ENCODE measurements around the gene NFILZ. TPM values are rescaled to one million over a fixed set of nuclear protein-coding genes. Genes with fewer than 3 reads are reported as not detected.
"Not testable (repeated sequence)": the region's sequence is repeated elsewhere in the genome, so short reads cannot be mapped to it uniquely, and the experiment has no call there.

Gene NFILZ
- polyA plus RNA-seq, 1 donor from 2014 or later: not detected

DNA sequence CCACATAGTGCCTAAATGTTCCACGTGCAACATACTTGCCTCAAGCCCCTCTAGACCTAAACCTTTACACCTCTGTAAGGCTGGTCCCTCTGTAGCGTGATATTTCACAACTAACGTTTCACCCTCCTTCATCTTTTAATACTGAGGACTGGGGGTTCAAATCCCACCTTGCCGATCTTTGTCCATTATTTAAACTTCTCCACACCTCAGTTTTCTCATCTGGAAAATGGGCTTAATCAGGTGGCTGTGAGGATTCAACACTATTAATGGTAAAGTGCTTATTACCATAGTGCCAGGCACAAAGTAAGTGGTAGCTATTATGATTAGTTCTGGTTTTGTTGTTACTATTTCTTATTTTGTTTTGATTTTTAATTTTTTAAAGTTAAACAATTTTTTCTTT is 12.4 kb upstream of the NFILZ start:
- Mint-ChIP-seq H3K4me3 (no peak overlapping the region), H3K4me1 (peaks cover 0 to 4% (median 0%) of the 10 kb centered on the region in 3 donors), H3K27me3 (peaks cover 12% of the 10 kb centered on the region), H3K27ac (no peak overlapping the region), H3K9me3 (peaks cover 0 to 1% (median 0%) of the 10 kb centered on the region in 3 donors), H3K36me3 (no peaks in the 10 kb centered on the region)

DNA sequence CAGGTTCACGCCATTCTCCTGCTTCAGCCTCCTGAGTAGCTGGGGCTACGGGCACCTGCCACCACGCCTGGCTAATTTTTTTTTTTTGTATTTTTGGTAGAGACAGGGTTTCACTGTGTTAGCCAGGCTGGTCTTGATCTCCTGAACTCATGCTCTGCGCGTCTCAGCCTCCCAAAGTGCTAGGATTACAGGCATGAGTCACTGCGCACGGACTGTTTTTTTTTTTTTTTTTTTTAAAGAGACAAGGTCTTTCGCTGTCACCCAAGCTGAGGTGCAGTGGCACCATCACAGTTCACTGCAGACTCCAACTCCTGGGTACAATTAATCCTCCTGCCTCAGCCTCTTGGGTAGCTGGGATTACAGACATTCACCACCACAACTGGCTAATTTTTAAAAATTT is 11.7 kb upstream of the NFILZ start:
- Mint-ChIP-seq H3K36me3 (no peaks in the 10 kb centered on the region), H3K4me3 (no peak overlapping the region), H3K9me3 (peaks cover 0 to 1% (median 0%) of the 10 kb centered on the region in 3 donors), H3K27ac (no peak overlapping the region), H3K27me3 (peaks cover 10% of the 10 kb centered on the region), H3K4me1 (peaks cover 0 to 4% (median 0%) of the 10 kb centered on the region in 3 donors)

- not testable (repeated sequence) for H3K4me1 Mint-ChIP-seq, H3K27ac Mint-ChIP-seq, H3K36me3 Mint-ChIP-seq, H3K4me3 Mint-ChIP-seq, H3K27me3 Mint-ChIP-seq, H3K9me3 Mint-ChIP-seq
Measured at GRCh38 chr19:8622886-8623285, 7.5 kb upstream of the NFILZ start.

DNA sequence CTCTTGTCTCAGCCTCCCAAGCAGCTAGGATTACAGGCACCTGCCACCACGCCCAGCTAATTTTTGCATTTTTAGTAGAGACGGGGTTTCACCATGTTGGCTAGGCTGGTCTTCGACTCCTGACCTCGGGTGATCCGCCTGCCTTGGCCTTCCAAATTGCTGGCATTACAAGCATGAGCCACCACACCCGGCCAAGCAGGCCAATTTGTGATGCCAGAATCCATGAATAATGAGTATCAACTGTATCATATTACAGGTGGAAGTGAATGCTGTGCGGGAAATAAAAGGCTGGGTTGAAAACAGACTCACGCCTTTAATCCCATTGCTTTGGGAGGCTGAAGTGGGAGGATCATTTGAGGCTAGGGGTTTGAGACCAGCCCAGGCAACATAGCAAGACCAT is 3.6 kb upstream of the NFILZ start:
- peaks cover 0 to 2% (median 0%) of the 10 kb centered on the region in 3 donors for H3K9me3 Mint-ChIP-seq
- no peak overlapping the region for H3K4me3 Mint-ChIP-seq
- no peaks in the 10 kb centered on the region for H3K36me3 Mint-ChIP-seq

GRCh38 chr19:8629184-8629583 is 1.2 kb upstream of the NFILZ start:
- Mint-ChIP-seq H3K27me3 (peaks cover 7% of the 10 kb centered on the region), H3K36me3 (no peaks in the 10 kb centered on the region), H3K27ac (no peak overlapping the region)

More for the DNA sequence above, 3.6 kb upstream of the NFILZ start:
- Mint-ChIP-seq H3K27me3 (peaks cover 6% of the 10 kb centered on the region), H3K27ac (no peak overlapping the region), H3K4me1 (no peaks in the 10 kb centered on the region)

GRCh38 chr19:8630796-8631424 is 477 bp downstream of the NFILZ start:
- Mint-ChIP-seq H3K4me1 (peaks cover 0 to 1% (median 0%) of the 10 kb centered on the region in 3 donors), H3K9me3 (peaks cover 0 to 2% (median 0%) of the 10 kb centered on the region in 3 donors), H3K36me3 (no peaks in the 10 kb centered on the region), H3K4me3 (no peak overlapping the region), H3K27me3 (peaks cover 10% of the 10 kb centered on the region), H3K27ac (no peak overlapping the region)

More at GRCh38 chr19:8629184-8629583, 1.2 kb upstream of the NFILZ start:
- H3K4me3 Mint-ChIP-seq: no peak overlapping the region
- H3K9me3 Mint-ChIP-seq: peaks cover 0 to 2% (median 0%) of the 10 kb centered on the region in 3 donors
- peaks cover 0 to 1% (median 0%) of the 10 kb centered on the region in 3 donors for H3K4me1 Mint-ChIP-seq

- H3K36me3 Mint-ChIP-seq: no peaks in the 10 kb centered on the region
- no peak overlapping the region for H3K27ac Mint-ChIP-seq
- H3K4me3 Mint-ChIP-seq: no peak overlapping the region
- H3K4me1 Mint-ChIP-seq: peaks cover 0 to 1% (median 0%) of the 10 kb centered on the region in 3 donors
- H3K9me3 Mint-ChIP-seq: peaks cover 0 to 2% (median 0%) of the 10 kb centered on the region in 3 donors
- peaks cover 10% of the 10 kb centered on the region for H3K27me3 Mint-ChIP-seq
Measured at GRCh38 chr19:8631425-8631819, 989 bp downstream of the NFILZ start.

DNA sequence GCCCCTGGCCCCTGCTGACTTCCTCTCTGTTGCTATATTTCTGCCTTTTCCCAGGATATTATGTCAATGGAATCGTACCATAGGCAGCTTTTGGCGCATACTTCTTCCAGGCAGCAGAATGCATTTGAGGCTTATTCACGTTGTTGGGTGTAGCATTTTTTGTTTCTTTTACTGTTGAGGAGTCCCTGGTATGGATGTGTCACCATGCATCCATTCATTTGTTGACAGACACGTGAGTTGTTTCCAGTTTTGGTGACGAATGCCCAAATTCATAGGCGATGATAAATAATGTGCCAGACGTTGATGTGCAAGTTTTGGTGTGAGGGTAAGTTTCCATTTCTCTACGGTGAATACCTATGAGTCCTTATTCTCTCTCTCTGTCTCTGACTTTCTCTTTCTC is 5.0 kb downstream of the NFILZ start:
- Mint-ChIP-seq H3K27me3 (peaks cover 15% of the 10 kb centered on the region), H3K4me3 (no peak overlapping the region), H3K27ac (no peak overlapping the region), H3K4me1 (peaks cover 0 to 2% (median 1%) of the 10 kb centered on the region in 3 donors), H3K9me3 (no peaks in the 10 kb centered on the region), H3K36me3 (no peaks in the 10 kb centered on the region)

GRCh38 chr19:8637070-8637469 is 6.6 kb downstream of the NFILZ start:
- not testable (repeated sequence) for H3K4me3 Mint-ChIP-seq, H3K4me1 Mint-ChIP-seq, H3K27ac Mint-ChIP-seq, H3K9me3 Mint-ChIP-seq, H3K36me3 Mint-ChIP-seq
- H3K27me3 Mint-ChIP-seq: peaks cover 20% of the 10 kb centered on the region

DNA sequence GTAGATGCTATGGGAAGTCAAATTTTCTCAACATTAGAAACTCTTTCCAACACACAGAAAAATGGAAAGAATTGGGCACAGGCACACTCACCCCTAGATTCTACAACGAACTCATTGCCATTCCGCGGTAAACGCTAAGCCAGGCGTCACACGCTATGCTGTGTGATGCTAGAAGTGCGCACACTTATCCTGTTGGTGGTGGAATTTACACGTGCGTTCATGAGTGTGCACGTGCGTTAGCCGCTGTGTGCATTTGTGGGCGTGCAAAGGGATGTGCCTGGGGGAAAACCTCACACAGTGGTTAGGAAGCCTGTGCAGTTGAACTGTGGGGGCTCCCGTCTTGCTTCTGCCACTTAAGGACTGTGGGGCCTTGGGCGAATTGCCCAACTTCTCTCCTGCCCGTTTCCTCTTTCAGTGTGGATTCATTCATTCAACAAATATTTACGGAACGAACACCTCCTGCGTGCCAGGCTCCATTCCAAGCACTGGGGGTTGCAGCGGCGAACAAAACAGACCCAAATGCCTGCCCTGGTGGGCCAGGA is 7.7 kb downstream of the NFILZ start:
- Mint-ChIP-seq H3K9me3 (peaks cover 0 to 6% (median 2%) of the 10 kb centered on the region in 3 donors), H3K27ac (no peak overlapping the region), H3K4me3 (no peak overlapping the region), H3K27me3 (peaks cover 20% of the 10 kb centered on the region), H3K36me3 (no peaks in the 10 kb centered on the region), H3K4me1 (peaks cover 0 to 2% (median 1%) of the 10 kb centered on the region in 3 donors)

GRCh38 chr19:8639821-8640401 is 9.5 kb downstream of the NFILZ start:
- H3K9me3 Mint-ChIP-seq: peaks cover 0 to 6% (median 2%) of the 10 kb centered on the region in 3 donors
- H3K27ac Mint-ChIP-seq: no peak overlapping the region
- peaks cover 0 to 2% (median 0%) of the 10 kb centered on the region in 3 donors for H3K4me1 Mint-ChIP-seq
- H3K36me3 Mint-ChIP-seq: no peaks in the 10 kb centered on the region
- no peak overlapping the region for H3K4me3 Mint-ChIP-seq
- peaks cover 18% of the 10 kb centered on the region for H3K27me3 Mint-ChIP-seq

DNA sequence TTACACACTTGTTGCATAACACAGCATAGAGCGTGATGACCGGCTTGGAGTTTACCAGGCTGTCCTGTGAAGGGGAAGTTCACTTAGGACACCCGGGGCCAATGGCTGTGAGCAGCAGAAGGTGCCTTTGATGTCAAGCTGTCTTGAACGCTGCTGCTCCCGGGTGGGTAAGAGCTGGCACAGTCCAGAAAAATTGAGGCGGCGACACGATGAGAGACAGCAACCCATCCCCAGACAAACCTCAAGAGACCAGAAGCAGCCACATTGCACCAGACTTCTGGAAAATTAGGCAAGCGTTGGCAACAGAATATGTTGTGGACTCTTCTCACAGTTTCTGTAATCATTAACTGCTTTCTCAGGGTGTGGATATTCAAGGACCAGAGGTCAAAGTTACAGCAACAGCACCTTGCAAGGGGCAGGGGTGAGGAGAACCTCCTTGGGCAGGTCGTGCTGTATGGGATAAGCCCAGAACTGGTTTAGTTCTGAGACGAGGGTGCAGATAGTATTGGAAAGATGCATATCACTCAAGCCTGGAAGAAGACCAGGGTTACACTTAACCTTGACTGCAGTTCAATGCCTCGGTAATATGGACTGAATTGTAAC is 10.1 kb downstream of the NFILZ start:
- H3K27ac Mint-ChIP-seq: no peak overlapping the region
- peaks cover 0 to 6% (median 2%) of the 10 kb centered on the region in 3 donors for H3K9me3 Mint-ChIP-seq
- H3K4me1 Mint-ChIP-seq: peaks cover 0 to 2% (median under 1%) of the 10 kb centered on the region in 3 donors
- H3K4me3 Mint-ChIP-seq: no peak overlapping the region
- H3K36me3 Mint-ChIP-seq: no peaks in the 10 kb centered on the region
- peaks cover 15% of the 10 kb centered on the region for H3K27me3 Mint-ChIP-seq

DNA sequence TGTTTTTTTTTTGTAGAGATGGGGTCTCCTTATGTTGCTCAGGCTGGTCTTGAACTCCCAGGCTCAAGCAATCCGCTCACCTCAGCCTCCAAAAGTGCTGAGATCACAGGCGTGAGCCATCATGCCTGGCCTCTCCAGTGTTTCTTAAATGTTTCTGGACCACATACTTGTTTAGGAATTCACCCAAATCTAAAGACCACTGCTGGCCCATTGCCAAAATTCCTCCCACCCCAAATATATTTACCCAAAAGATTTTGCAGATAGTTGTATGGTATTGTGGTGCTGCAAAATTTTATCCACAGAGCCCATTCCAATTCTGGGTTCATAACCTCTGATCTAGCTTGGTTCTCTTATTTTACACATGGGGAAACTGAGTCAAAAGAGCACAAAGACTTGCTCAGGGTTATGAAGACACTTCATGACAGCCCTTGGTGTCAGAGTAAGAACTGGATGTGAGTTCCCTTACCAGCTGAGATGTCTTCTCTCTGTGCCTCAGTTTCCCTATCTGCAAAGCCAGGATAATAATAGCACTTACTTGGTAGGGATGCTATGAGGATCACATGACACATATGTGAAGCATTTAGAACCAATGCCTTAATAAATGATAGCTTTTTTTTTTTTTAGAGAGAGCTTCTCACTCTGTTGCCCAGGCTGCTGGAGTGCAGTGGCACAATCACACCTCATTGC is 10.9 kb downstream of the NFILZ start:
- peaks cover 0 to 2% (median 2%) of the 10 kb centered on the region in 3 donors for H3K4me1 Mint-ChIP-seq
- H3K4me3 Mint-ChIP-seq: no peak overlapping the region
- no peaks in the 10 kb centered on the region for H3K36me3 Mint-ChIP-seq
- peaks cover 17% of the 10 kb centered on the region for H3K27me3 Mint-ChIP-seq
- peaks cover 0 to 6% (median 2%) of the 10 kb centered on the region in 3 donors for H3K9me3 Mint-ChIP-seq
- no peak overlapping the region for H3K27ac Mint-ChIP-seq

DNA sequence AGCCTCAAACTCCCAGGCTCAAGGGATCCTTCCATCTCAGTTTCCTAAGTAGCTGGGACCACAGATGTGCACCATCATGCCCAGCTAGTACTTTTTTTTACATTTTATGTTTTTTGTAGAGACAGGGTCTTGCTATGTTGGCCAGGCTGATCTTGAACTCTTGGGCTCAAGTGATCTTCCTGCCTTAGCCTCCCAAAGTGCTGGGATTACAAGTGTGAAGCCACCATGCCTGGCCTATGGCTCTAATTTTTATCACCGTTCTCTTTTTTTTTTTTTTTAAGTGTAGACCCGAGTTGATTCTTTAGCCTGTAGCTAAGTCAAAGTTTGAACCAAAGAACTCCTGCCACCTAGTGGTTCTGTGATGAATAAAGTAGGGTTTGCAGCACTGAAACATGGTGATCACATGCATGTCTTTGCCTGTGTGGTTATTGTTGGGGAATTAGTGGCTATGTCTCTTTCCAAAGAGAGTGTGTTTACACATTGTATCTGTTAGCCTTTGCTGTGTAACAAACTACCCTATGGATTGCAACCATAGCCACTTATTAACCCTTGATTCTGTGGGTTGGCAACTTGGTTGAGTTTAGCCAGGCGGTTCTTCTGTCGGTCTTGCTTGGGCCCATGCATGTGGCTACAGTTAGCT is 11.6 kb downstream of the NFILZ start:
- H3K9me3 Mint-ChIP-seq: peaks cover 0 to 6% (median 2%) of the 10 kb centered on the region in 3 donors

More for the DNA sequence above, 11.6 kb downstream of the NFILZ start:
- peaks cover 0 to 2% (median 2%) of the 10 kb centered on the region in 3 donors for H3K4me1 Mint-ChIP-seq
- no peaks in the 10 kb centered on the region for H3K36me3 Mint-ChIP-seq
- H3K27me3 Mint-ChIP-seq: peaks cover 22% of the 10 kb centered on the region
- no peak overlapping the region for H3K27ac Mint-ChIP-seq
- no peak overlapping the region for H3K4me3 Mint-ChIP-seq

Data from IgD-negative memory B cell (primary cell).